ENCODE measurements around the gene GUK1. TPM values are rescaled to one million over a fixed set of nuclear protein-coding genes. Genes with fewer than 3 reads are reported as not detected.
A peak's percentile ranks its signal among the peaks of the same experiment; 100 is the strongest.

Gene GUK1
- total and polyA plus RNA-seq, 7 donors, result 90.2 to 271 (median 122) TPM

- ATAC-seq (no peak), DNase-seq (peak in 1 of 2 donors; percentile 54)
- H3K9me3 ChIP-seq, result no peaks in the 10 kb centered on the region
- intact Hi-C loops (cut with DNase I), result no loop called here
- peaks cover 0 to 53% of the 10 kb centered on the region in 2 donors for H3K36me3 ChIP-seq (ENCODE audit: insufficient read depth in 1 of 2, low read depth in 1 of 2)
- no peak for TF ChIP-seq CTCF (IDR thresholded peaks at IDR 0.05)
- WGBS, 3 donors, result 63 to 67% (median 64%) methylated on average over 12 of the region's 12 CpGs
- peaks cover 18% of the 10 kb centered on the region for H3K4me1 ChIP-seq
- H3K27me3 ChIP-seq (ENCODE audit: insufficient read depth in 3 of 3, low read length in 2 of 3), result no peaks in the 10 kb centered on the region
- peak overlapping the region; percentile 82 for H3K4me3 ChIP-seq
- no peak overlapping the region for H3K27ac ChIP-seq
These were observed 39.1 kb upstream of the GUK1 start for GRCh38 chr1:228100822-228101613.

DNA sequence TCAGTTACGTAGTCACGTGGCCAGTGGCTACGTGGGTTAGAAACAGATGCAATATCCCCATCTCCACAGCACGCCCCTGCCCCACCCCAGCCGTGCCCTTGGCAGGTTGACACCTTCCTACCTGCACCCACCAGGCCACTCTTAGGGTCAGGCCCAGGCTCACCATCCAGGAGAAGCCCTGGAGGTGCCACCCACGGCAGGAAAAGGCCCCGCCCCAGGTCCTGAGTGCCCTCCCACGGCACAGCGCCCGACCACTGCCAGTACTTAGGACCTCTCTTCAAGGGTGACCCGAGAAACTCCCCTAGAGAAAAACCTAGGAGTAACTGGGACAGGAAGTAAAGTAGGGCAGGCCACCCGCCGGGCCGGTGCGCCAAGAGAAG is 38.5 kb upstream of the GUK1 start:
- Histone ChIP-seq H3K4me3 (peak overlapping the region; percentile 82), H3K27me3 (ENCODE audit: insufficient read depth in 3 of 3, low read length in 2 of 3) (no peaks in the 10 kb centered on the region), H3K36me3 (ENCODE audit: insufficient read depth in 1 of 2, low read depth in 1 of 2) (peaks cover 0 to 53% of the 10 kb centered on the region in 2 donors), H3K9me3 (no peaks in the 10 kb centered on the region), H3K4me1 (peaks cover 18% of the 10 kb centered on the region), H3K27ac (peak overlapping the region; percentile 85)
- WGBS, 3 donors, result 57 to 61% (median 59%) methylated on average over 15 of the region's 15 CpGs
- intact Hi-C loops (cut with DNase I), result no loop called here
- ATAC-seq, result no peak
- peak in 1 of 2 donors; percentile 53 for DNase-seq
- TF ChIP-seq CTCF (IDR thresholded peaks at IDR 0.05), result no peak

DNA sequence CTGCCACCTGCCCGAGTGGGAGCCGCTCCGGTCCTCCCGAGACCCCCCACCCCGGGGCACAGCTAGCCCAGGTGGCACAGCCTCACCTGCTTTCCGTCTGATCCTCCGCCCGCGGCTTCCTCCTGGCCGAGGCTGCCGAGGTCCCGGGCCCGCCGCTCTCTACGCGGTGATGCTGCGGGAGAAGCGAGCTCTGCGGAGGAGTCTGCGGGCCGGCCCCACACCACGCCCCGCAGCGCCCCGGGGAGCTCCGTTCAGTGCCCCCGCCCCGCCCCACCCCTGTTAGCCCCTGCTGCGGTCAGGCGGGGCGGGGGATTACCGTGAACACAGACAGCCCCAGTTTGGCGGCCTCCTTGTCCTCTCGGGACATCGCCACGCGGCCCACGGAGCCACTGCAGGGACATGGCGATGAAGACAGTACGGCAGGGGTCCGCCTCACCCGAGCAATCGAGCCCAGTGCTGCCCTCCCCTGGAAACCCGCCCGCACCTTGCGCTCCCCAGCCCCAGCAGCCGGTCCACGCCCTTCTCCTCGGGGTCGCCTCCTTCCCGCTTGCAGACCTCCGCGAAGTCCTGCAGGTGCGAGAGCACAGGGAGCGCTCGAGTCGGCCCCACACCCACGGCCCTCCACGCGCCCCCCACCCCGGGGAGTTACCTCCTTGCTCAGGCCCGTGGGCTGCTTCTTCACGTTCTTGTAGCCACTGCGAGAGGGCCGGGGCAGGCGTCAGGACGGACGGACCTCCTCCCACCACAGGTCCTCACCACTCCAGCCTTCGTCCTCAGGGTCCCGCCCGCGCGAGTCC is 37.9 kb upstream of the GUK1 start:
- no peaks in the 10 kb centered on the region for H3K27me3 ChIP-seq (ENCODE audit: insufficient read depth in 3 of 3, low read length in 2 of 3)
- TF ChIP-seq CTCF (IDR thresholded peaks at IDR 0.05), result no peak
- peak overlapping the region; percentile 85 for H3K27ac ChIP-seq
- H3K4me1 ChIP-seq, result peaks cover 18% of the 10 kb centered on the region
- DNase-seq (peak; percentile 48 to 71), ATAC-seq (peak in 2 of 4 donors; percentile 1 to 6)
- H3K36me3 ChIP-seq (ENCODE audit: insufficient read depth in 1 of 2, low read depth in 1 of 2), result peaks cover 0 to 55% of the 10 kb centered on the region in 2 donors
- intact Hi-C loops (cut with DNase I), result loop anchor here in 1 of 2 donors (2.0 kb wide), 1 partner anchor 17 kb away; no protein-coding TSS in a partner anchor
- WGBS, 3 donors, result 19 to 22% (median 20%) methylated on average over 51 to 73 of the region's 73 CpGs
- no peaks in the 10 kb centered on the region for H3K9me3 ChIP-seq
- peak overlapping the region; percentile 82 for H3K4me3 ChIP-seq

DNA sequence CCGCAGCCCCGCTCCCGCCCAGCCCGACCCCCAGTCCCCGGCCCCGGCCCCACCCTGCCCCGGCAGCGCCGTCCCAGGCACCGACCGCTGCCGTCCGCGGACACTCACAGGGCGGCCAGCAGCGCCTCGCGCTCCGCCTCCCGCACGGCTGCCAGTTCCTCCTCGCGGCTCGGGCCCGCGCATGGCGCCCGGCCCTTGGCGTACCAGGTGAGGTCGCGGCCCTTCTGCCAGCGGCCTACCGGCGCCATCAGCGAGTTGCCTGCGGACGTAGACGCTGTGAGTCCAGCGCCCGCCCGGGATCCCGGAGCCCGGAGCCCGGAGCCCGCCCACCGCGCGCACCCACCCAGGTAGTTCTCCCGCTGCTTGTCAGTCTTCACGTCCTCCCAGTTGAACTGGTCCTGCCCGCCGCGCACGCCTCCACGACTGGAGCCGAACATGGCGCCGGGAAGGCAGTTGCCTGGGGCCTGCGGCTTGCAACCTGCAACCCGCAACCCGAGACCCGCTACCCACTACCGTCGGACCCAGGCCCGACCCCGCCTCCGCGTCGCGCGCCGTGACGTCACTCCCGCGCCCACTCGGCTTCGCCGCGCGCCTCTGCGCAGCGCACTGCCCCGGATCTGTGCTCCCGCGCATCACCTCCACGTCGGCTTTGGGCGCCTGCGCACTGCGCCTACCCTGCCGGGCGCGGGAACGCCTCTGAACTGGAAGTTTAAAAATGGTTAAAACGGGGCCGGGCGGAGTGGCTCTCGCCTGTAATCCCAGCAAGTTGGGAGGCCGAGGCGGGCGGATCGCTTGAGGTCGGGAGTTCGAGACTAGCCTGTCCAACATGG is 37.1 kb upstream of the GUK1 start, which contains the start of gene C1orf35:
Gene C1orf35 (minus strand): TSS at position 535 of the 830 bp plus-strand sequence. CDS start 98 bp downstream, at position 437.
- DNase-seq, result peak; percentile 95 to 97
- intact Hi-C loops (cut with DNase I), result loop anchor here in 1 of 2 donors (2.0 kb wide), 1 partner anchor 18 kb away; no protein-coding TSS in a partner anchor

More for the DNA sequence above, 37.1 kb upstream of the GUK1 start, which contains the start of gene C1orf35:
- Histone ChIP-seq H3K27me3 (ENCODE audit: insufficient read depth in 3 of 3, low read length in 2 of 3) (no peaks in the 10 kb centered on the region), H3K9me3 (no peaks in the 10 kb centered on the region), H3K4me3 (peak within 1 kb of the TSS; percentile 82), H3K4me1 (peaks cover 23% of the 10 kb centered on the region), H3K36me3 (ENCODE audit: insufficient read depth in 1 of 2, low read depth in 1 of 2) (peaks cover 0 to 54% of the 10 kb centered on the region in 2 donors), H3K27ac (peak within 1 kb of the TSS; percentile 85)
- ATAC-seq, result peak; percentile 85 to 91 (median 86)
- 0 to 1% (median 0%) methylated on average over 81 to 104 of the region's 104 CpGs for WGBS, 3 donors
- TF ChIP-seq CTCF (IDR thresholded peaks at IDR 0.05), result no peak

All from psoas muscle (tissue), 8 donors.